ENCODE data around the gene DLL1. TPM values are rescaled to one million over a fixed set of nuclear protein-coding genes. Genes with fewer than 3 reads are reported as not detected.
A peak's percentile ranks its signal among the peaks of the same experiment; 100 is the strongest.

The DLL1 gene
- total and polyA plus RNA-seq, 2 donors from 2014 or later: 4.5 to 11.9 TPM

GRCh38 chr6:170294813-170295509 is 4.1 kb upstream of the DLL1 start:
- H3K36me3 ChIP-seq (ENCODE audit: control insufficient read depth in 2 of 3, insufficient read depth in 3 of 3, low read length in 3 of 3): no peaks in the 10 kb centered on the region
- H3K4me1 ChIP-seq (ENCODE audit: control insufficient read depth in 2 of 3, insufficient read depth in 2 of 3, low read depth in 1 of 3, low read length in 3 of 3): peaks cover 0 to 18% (median 0%) of the 10 kb centered on the region in 3 donors
- H3K27me3 ChIP-seq (ENCODE audit: control insufficient read depth, insufficient read depth, low read length): peaks cover 21% of the 10 kb centered on the region

GRCh38 chr6:170294298-170294730 is 3.4 kb upstream of the DLL1 start:
- no peak for TF ChIP-seq CTCF (IDR thresholded peaks at IDR 0.05; ENCODE audit: borderline replicate concordance, extremely low read depth, insufficient read depth)
- FAIRE-seq (no peak), DNase-seq (peak in 2 of 5 donors; percentile 31 to 38)
- Histone ChIP-seq H3K36me3 (ENCODE audit: control insufficient read depth in 2 of 3, insufficient read depth in 3 of 3, low read length in 3 of 3) (no peaks in the 10 kb centered on the region), H3K4me1 (ENCODE audit: control insufficient read depth in 2 of 3, insufficient read depth in 2 of 3, low read depth in 1 of 3, low read length in 3 of 3) (peaks cover 0 to 20% (median 0%) of the 10 kb centered on the region in 3 donors), H3K9me3 (ENCODE audit: control insufficient read depth in 2 of 3, insufficient read depth in 1 of 3, low read length in 3 of 3) (no peaks in the 10 kb centered on the region), H3K27ac (ENCODE audit: low read depth in 2 of 2, low read length in 2 of 2) (no peak overlapping the region), H3K4me3 (ENCODE audit: low read length in 3 of 3) (no peak overlapping the region), H3K27me3 (ENCODE audit: control insufficient read depth, insufficient read depth, low read length) (peaks cover 21% of the 10 kb centered on the region), H3K9ac (ENCODE audit: low read length in 3 of 3) (no peak overlapping the region)
- intact Hi-C loops (cut with DNase I): no loop called here

More at GRCh38 chr6:170294813-170295509, 4.1 kb upstream of the DLL1 start:
- no peak overlapping the region for H3K27ac ChIP-seq (ENCODE audit: low read depth in 2 of 2, low read length in 2 of 2)
- no peak overlapping the region for H3K9ac ChIP-seq (ENCODE audit: low read length in 3 of 3)
- intact Hi-C loops (cut with DNase I): no loop called here
- no peaks in the 10 kb centered on the region for H3K9me3 ChIP-seq (ENCODE audit: control insufficient read depth in 2 of 3, insufficient read depth in 1 of 3, low read length in 3 of 3)
- no peak for TF ChIP-seq CTCF (IDR thresholded peaks at IDR 0.05; ENCODE audit: borderline replicate concordance, extremely low read depth, insufficient read depth)
- FAIRE-seq: no peak
- DNase-seq: peak in 4 of 5 donors; percentile 28 to 69 (median 39)
- H3K4me3 ChIP-seq (ENCODE audit: low read length in 3 of 3): peak overlapping the region in 1 of 3 donors; percentile 47

GRCh38 chr6:170293341-170294231 is 2.7 kb upstream of the DLL1 start:
- peak overlapping the region in 1 of 3 donors; percentile 17 for H3K4me3 ChIP-seq (ENCODE audit: low read length in 3 of 3)
- H3K27ac ChIP-seq (ENCODE audit: low read depth in 2 of 2, low read length in 2 of 2): no peak overlapping the region
- FAIRE-seq: no peak

More at GRCh38 chr6:170293341-170294231, 2.7 kb upstream of the DLL1 start:
- Histone ChIP-seq H3K9ac (ENCODE audit: low read length in 3 of 3) (no peak overlapping the region), H3K4me1 (ENCODE audit: control insufficient read depth in 2 of 3, insufficient read depth in 2 of 3, low read depth in 1 of 3, low read length in 3 of 3) (peaks cover 0 to 23% (median 0%) of the 10 kb centered on the region in 3 donors), H3K27me3 (ENCODE audit: control insufficient read depth, insufficient read depth, low read length) (peaks cover 22% of the 10 kb centered on the region), H3K9me3 (ENCODE audit: control insufficient read depth in 2 of 3, insufficient read depth in 1 of 3, low read length in 3 of 3) (no peaks in the 10 kb centered on the region), H3K36me3 (ENCODE audit: control insufficient read depth in 2 of 3, insufficient read depth in 3 of 3, low read length in 3 of 3) (no peaks in the 10 kb centered on the region)
- no peak for TF ChIP-seq CTCF (IDR thresholded peaks at IDR 0.05; ENCODE audit: borderline replicate concordance, extremely low read depth, insufficient read depth)
- intact Hi-C loops (cut with DNase I): no loop called here
- DNase-seq: peak in 2 of 5 donors; percentile 14 to 32
